GM18499 (cell line): ENCODE data around the gene ANKRD36C.
"Not testable (repeated sequence)": the region's sequence is repeated elsewhere in the genome, so short reads cannot be mapped to it uniquely, and the experiment has no call there.

Source experiments
- ATAC-seq: cut with Tn5 transposase; IDR thresholded peaks from one replicate; pipeline ENCODE4 v1.9.1; 2021; ENCODE audit warnings: moderate number of reproducible peaks; ENCODE audit not compliant: insufficient read depth, unreplicated experiment

ANKRD36C gene

GRCh38 chr2:95817521-95817920 is 174.1 kb downstream of the ANKRD36C start:
- not testable (repeated sequence) for ATAC-seq

- ATAC-seq = not testable (repeated sequence)
These were observed 178.3 kb downstream of the ANKRD36C start for GRCh38 chr2:95813311-95813710.

- ATAC-seq = no peak
These were observed 191.7 kb downstream of the ANKRD36C start for GRCh38 chr2:95799892-95800291.

- not testable (repeated sequence) for ATAC-seq
These were observed 192.3 kb downstream of the ANKRD36C start for GRCh38 chr2:95799147-95799889.

GRCh38 chr2:95796249-95797099 is 195.2 kb downstream of the ANKRD36C start:
- ATAC-seq = not testable (repeated sequence)

GRCh38 chr2:95793970-95794369 is 197.7 kb downstream of the ANKRD36C start:
- ATAC-seq = not testable (repeated sequence)

- not testable (repeated sequence) for ATAC-seq
These were observed 201.4 kb downstream of the ANKRD36C start for GRCh38 chr2:95790180-95790579.

GRCh38 chr2:95789385-95789784 is 202.2 kb downstream of the ANKRD36C start:
- ATAC-seq = not testable (repeated sequence)

GRCh38 chr2:95788642-95789041 is 203.0 kb downstream of the ANKRD36C start:
- not testable (repeated sequence) for ATAC-seq
